Activated CD4-positive, alpha-beta T cell treated with anti-CD3 and anti-CD28 coated beads for 48 hours (primary cell): ENCODE measurements around the gene MCEE.

Experiments used
- DNase-seq: peaks from one replicate; pipeline ENCODE4 v3.0.0-alpha.2; 2020

MCEE gene

DNA sequence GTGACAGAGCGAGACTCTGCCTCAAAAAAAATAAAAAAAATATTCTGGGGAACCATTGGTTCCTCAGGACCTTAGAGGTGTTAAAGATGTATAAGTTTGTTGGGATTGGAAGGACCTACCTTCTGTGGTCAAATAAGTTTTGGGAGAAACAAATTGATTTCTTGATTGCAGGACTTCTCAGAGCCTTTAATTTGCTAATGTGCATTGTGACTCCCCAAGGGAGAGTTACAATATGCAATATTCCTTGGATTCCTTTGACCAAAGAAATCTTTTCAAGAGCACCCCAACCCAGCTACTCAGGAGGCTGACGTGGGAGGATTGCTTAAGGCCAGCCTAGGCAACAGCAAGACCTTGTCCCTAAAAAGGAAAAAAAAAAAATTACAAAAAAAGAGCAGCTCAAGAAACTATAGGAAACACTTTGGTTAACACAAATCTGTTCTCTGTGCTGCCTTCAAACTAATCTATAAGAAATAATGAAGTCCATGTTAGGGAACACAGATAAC lies 55.1 kb downstream of the MCEE start:
- DNase-seq: no peak

DNA sequence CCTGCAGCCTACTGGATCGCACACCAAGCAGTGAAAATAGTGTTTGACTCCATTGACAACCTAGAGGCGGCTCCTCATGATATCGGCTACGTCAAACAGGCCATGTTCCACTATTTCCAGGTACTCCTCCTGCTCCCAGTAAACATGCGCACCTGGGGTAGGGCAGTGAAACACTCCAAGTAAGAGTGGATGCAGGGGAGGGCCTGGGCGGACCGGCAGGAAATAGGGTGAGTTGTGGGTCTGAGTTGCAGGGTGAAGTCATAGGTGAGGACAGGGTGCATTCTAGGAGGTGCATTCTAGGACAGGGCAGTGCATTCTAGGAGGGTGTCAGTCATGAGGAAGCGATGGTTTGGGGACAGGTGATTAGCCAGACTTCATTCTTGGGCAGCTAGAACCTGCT lies 56.6 kb downstream of the MCEE start:
- no peak for DNase-seq

DNA sequence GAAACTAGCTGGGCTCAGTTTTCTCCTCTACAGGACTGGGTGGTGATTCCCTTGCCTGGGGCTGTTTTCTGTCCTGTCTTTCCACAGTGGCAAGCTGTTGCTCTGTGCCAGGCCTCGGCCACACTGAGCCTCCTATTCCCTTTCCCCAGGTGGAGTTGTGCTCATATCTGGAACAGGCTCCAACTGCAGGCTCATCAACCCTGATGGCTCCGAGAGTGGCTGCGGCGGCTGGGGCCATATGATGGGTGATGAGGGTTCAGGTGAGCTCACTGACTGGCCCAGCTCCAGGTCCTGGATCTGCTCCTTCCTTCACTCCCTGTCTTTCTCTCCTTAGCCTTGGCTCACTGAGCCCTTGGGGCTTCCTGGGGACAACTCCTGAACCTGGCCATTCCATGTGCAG lies 57.5 kb downstream of the MCEE start:
- no peak for DNase-seq

DNA sequence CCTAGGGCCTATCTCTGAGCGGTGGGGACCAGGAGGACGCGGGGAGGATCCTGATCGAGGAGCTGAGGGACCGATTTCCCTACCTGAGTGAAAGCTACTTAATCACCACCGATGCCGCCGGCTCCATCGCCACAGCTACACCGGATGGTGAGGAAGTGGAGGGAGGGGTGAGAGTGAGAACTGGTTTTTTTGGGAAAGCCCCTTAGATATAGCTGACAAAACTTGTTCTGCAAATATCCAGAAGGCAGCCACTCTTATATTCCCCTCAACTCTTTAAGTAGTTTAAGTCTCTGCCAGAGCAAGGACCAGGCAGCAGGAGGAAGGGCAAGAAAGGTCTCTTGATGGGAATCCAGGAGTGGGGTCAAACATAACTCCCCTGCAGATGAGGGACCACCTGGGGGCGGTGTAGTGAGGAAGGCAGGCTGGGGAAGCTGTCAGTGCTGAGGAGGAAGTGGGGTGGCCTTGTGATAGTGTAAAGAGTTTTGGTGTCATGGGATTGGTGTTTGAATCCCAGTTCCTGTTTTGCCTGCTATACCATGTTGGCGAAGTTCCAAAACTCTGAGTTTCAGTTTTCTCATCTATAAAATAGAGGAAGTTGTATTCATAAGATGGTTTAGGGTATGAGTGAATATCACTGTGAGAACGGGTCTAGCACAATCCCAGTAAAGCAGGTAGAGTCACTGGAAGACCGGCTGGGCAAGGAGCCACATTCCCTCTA lies 58.2 kb downstream of the MCEE start:
- DNase-seq: peak; percentile 75

DNA sequence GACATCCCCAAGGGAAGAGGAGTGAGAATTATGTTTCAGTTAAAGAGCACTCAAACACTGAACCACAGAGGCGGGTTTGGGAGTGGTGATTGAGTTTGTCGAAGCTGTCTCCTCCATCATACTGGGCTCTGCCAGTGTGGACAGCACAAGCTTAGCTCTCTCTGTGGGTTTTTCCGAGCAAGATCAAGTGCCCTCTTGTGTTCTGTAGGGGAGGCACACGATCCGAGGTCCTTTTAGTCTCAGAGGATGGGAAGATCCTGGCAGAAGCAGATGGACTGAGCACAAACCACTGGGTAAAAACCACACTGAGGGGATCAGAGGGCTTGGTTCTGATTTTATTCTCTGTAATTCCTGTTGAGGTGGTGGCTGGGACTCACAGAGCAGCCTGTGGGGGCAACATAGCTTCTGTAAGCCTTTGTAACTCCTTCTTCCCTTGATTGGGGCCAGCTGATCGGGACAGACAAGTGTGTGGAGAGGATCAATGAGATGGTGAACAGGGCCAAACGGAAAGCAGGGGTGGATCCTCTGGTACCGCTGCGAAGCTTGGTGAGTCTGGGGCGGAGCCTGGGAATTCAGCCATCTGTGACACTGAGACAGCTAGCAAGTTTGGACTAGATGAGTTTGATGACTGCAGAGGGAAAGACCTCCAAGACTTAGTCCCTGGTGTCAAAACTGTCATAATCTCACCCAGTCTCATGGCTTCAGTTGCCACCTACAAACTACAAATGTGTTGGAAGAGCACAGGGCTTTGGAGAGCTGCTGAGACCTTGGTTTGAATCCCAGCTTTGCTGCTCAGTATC lies 59.5 kb downstream of the MCEE start:
- DNase-seq: no peak

DNA sequence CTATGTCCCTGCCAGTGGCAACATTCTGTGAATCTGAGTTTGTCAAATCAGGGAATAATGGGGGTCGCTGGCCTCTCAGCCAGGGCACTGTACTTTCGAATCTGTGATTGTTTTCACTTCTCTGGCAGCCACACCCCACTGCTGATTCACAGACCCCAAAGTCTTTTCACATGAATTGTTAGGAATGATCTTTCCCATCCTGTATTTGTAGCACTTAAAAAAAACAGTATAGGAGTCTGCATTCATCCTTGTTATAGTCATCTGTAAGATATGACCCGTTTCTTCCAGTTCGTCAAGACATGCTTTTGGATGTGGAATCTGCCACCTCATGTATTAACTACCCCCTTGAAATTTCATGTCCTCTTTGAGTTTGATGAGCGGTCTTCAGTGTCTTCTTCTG lies 60.7 kb downstream of the MCEE start:
- DNase-seq: no peak

DNA sequence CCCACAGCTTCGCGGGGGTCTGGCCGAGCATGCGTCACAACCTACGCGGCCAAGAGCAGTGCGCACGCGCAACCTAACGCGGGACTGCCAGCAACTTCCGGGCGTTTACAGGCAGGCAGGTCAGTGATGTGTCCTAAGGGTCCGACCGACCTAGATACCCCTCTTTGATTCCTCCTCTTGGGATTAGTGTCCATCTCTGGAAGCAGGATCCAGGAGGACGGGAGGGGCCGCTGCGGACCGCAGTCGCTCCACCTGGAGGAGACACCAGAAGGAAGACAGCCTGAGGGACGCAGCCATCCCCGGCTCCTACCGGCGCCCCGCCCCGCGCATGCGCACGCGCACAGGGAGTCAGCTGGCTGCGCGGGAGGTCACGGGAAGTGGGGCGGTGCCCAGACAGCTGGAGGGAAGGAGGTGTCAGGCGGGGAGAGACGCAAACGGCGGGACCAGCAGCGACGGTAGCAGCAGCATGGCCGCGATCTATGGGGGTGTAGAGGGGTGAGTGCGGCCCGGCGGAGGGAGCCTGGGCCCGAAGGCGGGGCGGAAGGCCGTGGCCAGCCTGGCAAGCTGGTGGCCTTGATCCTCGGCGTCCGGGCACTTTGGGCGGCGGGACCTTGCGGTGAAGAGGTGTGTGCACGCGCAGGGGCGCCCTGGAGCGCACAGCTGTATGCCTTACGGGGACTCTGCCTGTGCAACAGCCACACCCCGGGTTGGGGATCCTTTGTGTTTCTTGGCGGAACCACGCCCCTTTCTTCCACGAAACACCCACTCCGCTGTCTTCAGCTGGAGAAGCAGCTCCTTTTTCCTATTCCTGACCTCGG lies 61.6 kb downstream of the MCEE start, which contains the start of gene NAGK:
Gene NAGK, plus strand, starts transcription at position 431 of the 818 bp plus-strand sequence. Its CDS starts 36 bp downstream, at position 467.
- peak; percentile 97 for DNase-seq

DNA sequence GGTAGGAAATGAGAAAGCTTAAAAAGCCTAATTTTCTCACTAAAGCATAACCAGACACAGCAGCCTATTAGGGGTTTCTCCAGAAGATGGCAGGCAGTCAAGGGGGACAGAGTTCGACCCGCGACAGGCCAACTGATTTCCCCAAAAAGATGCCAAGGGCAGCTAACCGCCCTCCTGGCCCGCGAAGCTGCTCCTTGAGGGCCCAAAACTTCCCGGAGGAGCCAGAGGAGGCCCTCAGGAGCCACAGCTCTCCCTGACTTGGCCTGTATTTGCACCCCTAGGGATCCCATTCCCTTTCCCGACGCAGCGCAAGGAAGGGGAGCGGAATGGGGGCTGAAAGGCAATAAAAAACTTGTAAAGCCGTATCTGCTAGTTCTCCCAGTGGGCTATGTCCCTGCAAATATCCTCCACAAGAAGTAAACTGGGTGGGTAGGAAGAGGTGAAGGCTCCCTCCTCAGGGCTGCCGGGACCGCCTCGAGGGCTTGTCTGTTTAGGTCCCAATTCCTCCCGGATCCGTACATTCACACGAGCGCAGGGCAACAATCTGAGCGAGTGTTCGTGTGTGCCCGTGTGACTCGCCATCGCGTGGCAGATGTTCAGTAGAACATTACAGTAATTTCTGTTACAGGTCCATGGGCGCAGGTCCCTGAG lies 62.3 kb downstream of the MCEE start:
- peak; percentile 21 for DNase-seq

DNA sequence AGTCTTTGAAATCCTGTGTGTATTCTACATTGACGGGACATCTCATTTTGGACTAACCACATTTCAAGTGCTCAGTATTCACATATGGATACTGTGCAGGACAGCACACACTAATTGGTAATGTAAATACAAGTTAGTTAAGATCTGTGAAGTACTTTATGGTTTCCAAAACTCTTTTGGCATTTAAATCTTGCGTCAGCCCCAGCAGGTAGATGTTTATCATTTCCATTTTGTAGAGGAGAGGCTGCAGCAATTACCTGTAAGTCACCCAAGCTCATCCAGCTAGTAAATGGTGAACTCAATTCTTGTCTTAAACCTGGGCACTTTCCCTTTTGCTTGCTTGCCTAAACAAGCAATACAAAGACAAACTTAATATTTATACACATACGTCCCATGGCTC lies 63.2 kb downstream of the MCEE start:
- DNase-seq: no peak

DNA sequence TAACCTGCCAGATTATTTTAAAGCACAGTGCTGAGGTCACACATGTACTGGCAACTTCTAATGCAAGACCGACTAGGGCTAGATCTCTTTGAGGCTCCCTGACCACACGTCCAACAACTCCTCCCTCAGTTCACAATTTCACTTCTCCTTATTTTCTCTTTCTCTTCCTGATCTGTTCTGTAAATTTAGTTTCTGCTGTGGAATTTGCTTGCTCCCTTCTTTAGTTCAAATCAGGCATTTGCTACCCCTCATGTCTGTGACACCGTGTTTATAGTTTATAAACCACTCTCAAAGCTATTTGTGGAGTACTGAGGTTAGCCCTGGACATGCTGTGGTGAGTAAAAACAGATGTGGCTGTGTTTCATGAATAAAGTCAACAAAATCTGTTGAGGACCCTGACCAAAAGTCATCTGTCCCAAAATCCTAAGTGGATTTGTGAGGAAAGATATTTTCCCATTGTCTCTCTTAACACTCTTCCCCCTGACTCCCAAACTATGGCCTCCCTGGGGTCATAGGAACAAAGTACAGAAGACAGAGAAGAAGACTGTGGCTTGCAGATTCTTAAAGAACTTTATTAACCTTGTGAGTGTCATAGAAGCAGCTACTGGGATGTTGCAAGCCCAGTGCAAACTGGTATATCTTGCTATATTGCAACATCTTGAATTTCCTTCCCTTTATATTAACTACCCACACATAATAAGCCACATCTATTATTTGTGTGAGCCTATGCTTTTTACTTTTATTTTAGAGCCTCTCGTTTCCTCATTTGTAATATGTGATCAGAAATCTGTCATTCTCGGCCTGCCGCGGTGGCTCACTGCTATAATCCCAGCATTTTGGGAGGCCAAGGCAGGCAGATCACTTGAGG lies 65.0 kb downstream of the MCEE start:
- no peak for DNase-seq

DNA sequence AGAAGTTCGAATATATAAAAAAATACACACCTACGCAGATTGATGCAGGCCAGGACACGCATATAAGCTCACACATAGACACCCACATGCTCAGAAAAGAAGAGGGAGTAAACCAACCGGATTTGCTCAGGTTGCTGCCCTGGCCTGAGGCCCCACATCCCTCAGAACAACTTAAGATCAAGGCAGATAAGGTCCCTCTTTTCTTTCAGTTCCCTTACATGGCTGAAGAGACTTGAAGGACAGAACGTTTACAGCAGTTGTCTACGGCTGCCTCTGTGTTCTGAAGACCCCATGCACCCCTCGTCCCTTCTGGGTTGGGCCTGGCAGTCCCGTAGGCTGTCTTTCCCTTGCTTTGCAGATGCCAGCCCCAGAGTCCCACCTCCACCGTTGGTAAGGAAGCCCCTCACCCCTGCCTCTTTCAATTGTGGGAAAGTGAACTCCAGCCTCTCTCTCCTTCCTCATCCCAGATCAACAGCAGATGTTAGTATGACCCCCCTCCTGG lies 65.9 kb downstream of the MCEE start:
- DNase-seq: no peak

DNA sequence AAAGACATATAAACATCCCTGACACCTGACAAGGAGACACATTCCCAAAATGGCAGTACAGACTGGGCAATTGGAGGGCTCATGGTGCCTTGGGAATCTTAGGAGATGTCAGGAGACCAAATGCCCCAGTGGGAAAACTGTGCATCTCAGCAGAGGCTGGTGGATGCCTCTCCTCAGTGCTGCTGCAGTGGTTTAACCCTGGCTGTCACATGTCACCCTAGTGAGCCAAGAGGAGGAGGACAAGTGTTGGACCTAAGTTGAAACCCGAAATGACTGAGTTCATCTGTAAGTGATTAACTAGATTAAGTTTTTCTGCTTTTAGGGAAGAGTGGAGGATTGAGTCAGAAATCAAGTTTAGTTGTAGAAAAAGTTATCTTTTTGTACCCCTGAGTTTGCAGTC lies 66.8 kb downstream of the MCEE start:
- no peak for DNase-seq

DNA sequence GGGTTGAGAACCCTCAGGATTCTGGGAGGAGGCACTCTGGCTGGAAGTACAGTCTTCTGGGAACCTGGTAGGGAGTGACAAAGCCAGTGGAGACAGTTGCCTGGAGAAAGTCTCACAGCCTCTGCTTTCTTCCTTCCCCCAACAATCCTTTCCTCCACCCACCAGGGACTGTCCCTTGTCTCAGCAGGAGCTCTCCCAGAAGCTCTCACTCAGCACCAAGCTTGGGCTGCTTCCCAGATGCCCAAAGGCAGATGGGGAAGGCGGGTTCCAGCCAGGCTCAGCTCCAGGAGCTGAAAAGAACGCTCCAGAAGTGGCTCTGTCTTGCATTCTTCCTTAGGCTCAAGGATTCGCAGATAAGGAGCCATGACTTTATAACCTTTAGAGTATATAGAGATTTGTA lies 69.2 kb downstream of the MCEE start:
- DNase-seq: no peak

DNA sequence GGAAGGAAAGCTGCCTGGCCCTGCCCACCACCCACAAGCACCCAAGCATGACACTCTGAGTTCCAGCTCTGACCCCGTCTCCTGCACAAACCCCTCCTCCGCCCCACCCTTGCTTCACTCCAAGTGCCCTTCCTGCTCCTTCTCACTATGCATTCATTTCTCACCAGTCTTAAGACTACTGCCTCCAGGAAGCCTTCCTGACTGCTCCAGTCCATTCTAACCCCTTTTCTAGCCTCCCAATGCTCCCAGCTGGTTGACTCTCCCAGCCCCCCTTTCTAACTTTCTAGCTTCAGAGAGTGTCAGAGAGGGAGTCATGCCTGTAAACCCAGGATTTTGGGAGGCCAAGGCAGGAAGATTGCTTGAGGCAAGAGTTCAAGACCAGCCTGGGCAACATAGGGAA lies 69.8 kb downstream of the MCEE start:
- DNase-seq: no peak
